WTC11 (cell line): ENCODE data around the gene RHBDD3. TPM values are rescaled to one million over a fixed set of nuclear protein-coding genes. Genes with fewer than 3 reads are reported as not detected.

Source experiments
- ATAC-seq: fragments of 200-7000 bp; cut with Tn5 transposase; 2 replicates; pipeline ENCODE4 v1.10.0; 2021; ENCODE audit warnings: mild to moderate bottlenecking, moderate library complexity
- CTCF ChIA-PET: fragments of 300-600 bp; sonication (Branson Sonifier 250); formaldehyde crosslinking; loops from one replicate; lab custom pipeline; 2021; ENCODE audit warnings: antibody characterized with exemption; lab: Charles Lee
- POLR2A ChIA-PET: fragments of 350-600 bp; sonication (Branson Sonifier 250); formaldehyde crosslinking; loops from one replicate; lab custom pipeline; 2021; ENCODE audit warnings: antibody characterized with exemption; lab: Charles Lee
- DNase-seq: peaks from one replicate; pipeline ENCODE4 v3.0.0; 2021; ENCODE audit warnings: low spot score
- H3K27ac Mint-ChIP-seq: 2 replicates; pipeline ENCODE4 v1.8.0; 2021; ENCODE audit warnings: mixed read lengths
- H3K27me3 Mint-ChIP-seq: 2 replicates; pipeline ENCODE4 v1.8.0; 2021; ENCODE audit warnings: low read depth, mild to moderate bottlenecking, moderate library complexity, mixed read lengths
- H3K36me3 Mint-ChIP-seq: 2 replicates; pipeline ENCODE4 v1.8.0; 2021; ENCODE audit warnings: mixed read lengths
- H3K4me1 Mint-ChIP-seq: 2 replicates; pipeline ENCODE4 v1.8.0; 2022; ENCODE audit warnings: mixed read lengths
- H3K4me3 Mint-ChIP-seq: 2 replicates; pipeline ENCODE4 v1.8.0; 2021; ENCODE audit warnings: mild to moderate bottlenecking, moderate library complexity, mixed read lengths
- H3K9me3 Mint-ChIP-seq: 2 replicates; pipeline ENCODE4 v1.8.0; 2021; ENCODE audit warnings: mixed read lengths
- CBFB ChIP-seq: sonication (generic); formaldehyde crosslinking; IDR thresholded peaks from 2 replicates; pipeline ENCODE4 v1.8.1; 2022; ENCODE audit warnings: mild to moderate bottlenecking, low read depth, missing genetic modification reagents
- CREM ChIP-seq: sonication (generic); formaldehyde crosslinking; IDR thresholded peaks from 2 replicates; pipeline ENCODE4 v1.8.1; 2022; ENCODE audit warnings: mild to moderate bottlenecking, missing genetic modification reagents, moderate library complexity
- ELF4 ChIP-seq: sonication (generic); formaldehyde crosslinking; IDR thresholded peaks from 2 replicates; pipeline ENCODE4 v1.8.1; 2022; ENCODE audit warnings: low read depth, mild to moderate bottlenecking, moderate library complexity, missing genetic modification reagents
- EMX1 ChIP-seq: fragments of 250-450 bp; sonication (Bioruptor Pico); IDR thresholded peaks from 2 replicates; pipeline ENCODE4 v1.8.0; 2021; ENCODE audit warnings: mild to moderate bottlenecking
- ESRRA ChIP-seq: sonication (generic); formaldehyde crosslinking; IDR thresholded peaks from 2 replicates; pipeline ENCODE4 v1.8.1; 2022; ENCODE audit warnings: mild to moderate bottlenecking, missing genetic modification reagents, borderline replicate concordance
- FOXK1 ChIP-seq: sonication (generic); formaldehyde crosslinking; IDR thresholded peaks from 2 replicates; pipeline ENCODE4 v1.8.0; 2022; ENCODE audit warnings: mild to moderate bottlenecking, moderate library complexity, missing genetic modification reagents
- FOXP1 ChIP-seq: sonication (generic); formaldehyde crosslinking; IDR thresholded peaks from 2 replicates; pipeline ENCODE4 v1.8.0; 2022; ENCODE audit warnings: missing genetic modification reagents, mild to moderate bottlenecking, moderate library complexity, borderline replicate concordance
- JUN ChIP-seq: sonication (generic); formaldehyde crosslinking; IDR thresholded peaks from 2 replicates; pipeline ENCODE4 v1.8.0; 2023; ENCODE audit warnings: mild to moderate bottlenecking, missing genetic modification reagents
- MXD4 ChIP-seq: fragments of 250-450 bp; sonication (Bioruptor Pico); IDR thresholded peaks from 2 replicates; pipeline ENCODE4 v1.8.0; 2021; ENCODE audit warnings: mild to moderate bottlenecking, moderate library complexity, borderline replicate concordance
- NR1H2 ChIP-seq: sonication (generic); formaldehyde crosslinking; IDR thresholded peaks from 2 replicates; pipeline ENCODE4 v1.9.0; 2021; ENCODE audit warnings: mild to moderate bottlenecking, moderate library complexity, missing genetic modification reagents
- RELA ChIP-seq: sonication (generic); formaldehyde crosslinking; IDR thresholded peaks from 2 replicates; pipeline ENCODE4 v1.8.1; 2022; ENCODE audit warnings: missing genetic modification reagents, mild to moderate bottlenecking, borderline replicate concordance
- SMAD3 ChIP-seq: sonication (generic); formaldehyde crosslinking; IDR thresholded peaks from 2 replicates; pipeline ENCODE4 v1.8.0; 2022; ENCODE audit warnings: missing genetic modification reagents, mild to moderate bottlenecking, borderline replicate concordance
- SP1 ChIP-seq: sonication (generic); formaldehyde crosslinking; conservative IDR thresholded peaks from 2 replicates; pipeline ENCODE4 v1.8.1; 2022; ENCODE audit warnings: missing genetic modification reagents
- TP53 ChIP-seq: sonication (generic); formaldehyde crosslinking; IDR thresholded peaks from 2 replicates; pipeline ENCODE4 v1.8.1; 2023; ENCODE audit warnings: mild to moderate bottlenecking, missing genetic modification reagents
- ZNF121 ChIP-seq: sonication (generic); formaldehyde crosslinking; IDR thresholded peaks from 2 replicates; pipeline ENCODE4 v1.8.0; 2023; ENCODE audit warnings: missing genetic modification reagents
- ZNF263 ChIP-seq: sonication (generic); formaldehyde crosslinking; IDR thresholded peaks from 2 replicates; pipeline ENCODE4 v1.8.1; 2022; ENCODE audit warnings: low read depth, mild to moderate bottlenecking, moderate library complexity, missing genetic modification reagents
- ZNF416 ChIP-seq: fragments of 250-450 bp; sonication (Bioruptor Pico); IDR thresholded peaks from 2 replicates; pipeline ENCODE4 v1.9.0; 2021; ENCODE audit warnings: mild to moderate bottlenecking, inconsistent platforms
- ZNF423 ChIP-seq: fragments of 250-450 bp; sonication (Bioruptor Pico); IDR thresholded peaks from 2 replicates; pipeline ENCODE4 v2.1.2; 2022; ENCODE audit warnings: mild to moderate bottlenecking, moderate library complexity
- total RNA-seq: library from RNA; stranded (reverse); gene quantifications from 3 replicates; pipeline ENCODE4 v1.2.3, GENCODE V29; 2021
- TF ChIP-seq, protein P1 (sequence below): sonication (generic); formaldehyde crosslinking; IDR thresholded peaks from 2 replicates; pipeline ENCODE4 v1.8.0; 2022; ENCODE audit warnings: mild to moderate bottlenecking, missing genetic modification reagents
- TF ChIP-seq, protein P2 (sequence below): fragments of 250-450 bp; sonication (Bioruptor Pico); IDR thresholded peaks from 2 replicates; pipeline ENCODE4 v1.9.0; 2021; ENCODE audit warnings: mild to moderate bottlenecking
- TF ChIP-seq, protein P3 (sequence below): fragments of 250-450 bp; sonication (Bioruptor Pico); conservative IDR thresholded peaks from 2 replicates; pipeline ENCODE4 v1.9.0; 2021; ENCODE audit warnings: mild to moderate bottlenecking
- TF ChIP-seq, protein P4 (sequence below): fragments of 250-450 bp; sonication (Bioruptor Pico); IDR thresholded peaks from 2 replicates; pipeline ENCODE4 v1.9.0; 2021; ENCODE audit warnings: moderate library complexity, mild to moderate bottlenecking, inconsistent platforms, borderline replicate concordance
- TF ChIP-seq, protein P5 (sequence below): fragments of 200-600 bp; IDR thresholded peaks from 2 replicates; pipeline ENCODE4 v1.8.0; 2022; ENCODE audit warnings: antibody characterized with exemption
- TF ChIP-seq, protein P6 (sequence below): sonication (generic); formaldehyde crosslinking; IDR thresholded peaks from 2 replicates; pipeline ENCODE4 v1.8.1; 2022; ENCODE audit warnings: mild to moderate bottlenecking, missing genetic modification reagents, moderate library complexity, borderline replicate concordance
- TF ChIP-seq, protein P7 (sequence below): sonication (generic); formaldehyde crosslinking; IDR thresholded peaks from 2 replicates; pipeline ENCODE4 v1.8.1; 2023; ENCODE audit warnings: mild to moderate bottlenecking, missing genetic modification reagents
- TF ChIP-seq, protein P8 (sequence below): fragments of 250-450 bp; sonication (Bioruptor Pico); IDR thresholded peaks from 2 replicates; pipeline ENCODE4 v1.8.0; 2021; ENCODE audit warnings: mild to moderate bottlenecking

RHBDD3 gene
- total RNA-seq, 1 experiment from 2014 or later = 77.9 TPM

DNA sequence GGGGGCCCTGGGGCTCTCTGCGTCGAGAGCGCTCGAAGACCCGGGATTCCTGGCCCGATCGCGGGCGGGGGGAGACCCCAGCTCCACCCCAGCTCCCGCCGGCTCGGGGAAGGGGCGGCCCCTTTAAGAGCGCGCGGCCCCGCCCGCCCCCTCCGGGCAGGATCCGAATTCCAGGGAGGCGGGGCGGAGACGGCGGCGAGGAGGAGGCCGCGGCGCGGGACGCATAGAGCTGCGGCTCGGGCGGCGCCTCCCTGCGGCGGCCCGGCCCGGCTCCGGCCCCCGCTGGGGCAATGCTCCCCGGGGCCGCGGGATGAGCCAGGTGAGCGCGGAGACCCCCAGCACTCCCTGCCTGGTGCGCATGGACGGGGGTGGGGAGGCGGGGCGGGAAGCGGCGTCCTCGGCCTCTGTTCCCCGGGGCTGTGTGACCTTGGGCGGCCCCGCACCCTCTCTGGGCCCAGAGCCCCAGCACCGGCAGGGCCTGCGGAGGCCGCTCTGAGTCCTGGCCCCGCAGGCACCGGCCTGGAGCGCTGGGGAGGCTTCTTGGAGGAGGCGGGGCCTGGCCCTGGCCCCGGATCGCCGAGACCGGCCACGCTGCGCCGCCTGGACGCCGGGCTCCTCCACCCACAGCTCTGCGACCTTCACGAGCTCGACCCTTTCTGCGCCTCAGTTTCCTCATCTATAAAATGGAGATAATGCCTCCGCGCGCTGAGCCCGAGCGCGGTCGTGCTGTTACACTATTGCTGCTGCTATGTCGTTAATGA lies 39.2 kb upstream of the RHBDD3 start (continued):
- TF ChIP-seq SP1 (CRISPR knock-in tag) = peak; percentile 55; the same call in 1 of the 2 replicates
- TF ChIP-seq ELF4 (CRISPR knock-in tag) = 0 out of 2 replicates have a peak, but pooled peaks have one; percentile 71
- no peak for TF ChIP-seq NR1H2 (CRISPR knock-in tag)
- TF ChIP-seq, protein P1, sequence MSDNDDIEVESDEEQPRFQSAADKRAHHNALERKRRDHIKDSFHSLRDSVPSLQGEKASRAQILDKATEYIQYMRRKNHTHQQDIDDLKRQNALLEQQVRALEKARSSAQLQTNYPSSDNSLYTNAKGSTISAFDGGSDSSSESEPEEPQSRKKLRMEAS (CRISPR knock-in tag) = no peak
- no peak for TF ChIP-seq ZNF121
- TF ChIP-seq, protein P2, sequence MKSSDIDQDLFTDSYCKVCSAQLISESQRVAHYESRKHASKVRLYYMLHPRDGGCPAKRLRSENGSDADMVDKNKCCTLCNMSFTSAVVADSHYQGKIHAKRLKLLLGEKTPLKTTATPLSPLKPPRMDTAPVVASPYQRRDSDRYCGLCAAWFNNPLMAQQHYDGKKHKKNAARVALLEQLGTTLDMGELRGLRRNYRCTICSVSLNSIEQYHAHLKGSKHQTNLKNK (CRISPR knock-in tag) = no peak
- TF ChIP-seq FOXP1 (CRISPR knock-in tag) = no peak
- TF ChIP-seq ZNF416 = no peak
- TF ChIP-seq ZNF423 (CRISPR knock-in tag) = peak; percentile 63; the same call in 1 of the 2 replicates
- TF ChIP-seq JUN (CRISPR knock-in tag) = no peak
- TF ChIP-seq TP53 (CRISPR knock-in tag) = no peak
- TF ChIP-seq, protein P3, sequence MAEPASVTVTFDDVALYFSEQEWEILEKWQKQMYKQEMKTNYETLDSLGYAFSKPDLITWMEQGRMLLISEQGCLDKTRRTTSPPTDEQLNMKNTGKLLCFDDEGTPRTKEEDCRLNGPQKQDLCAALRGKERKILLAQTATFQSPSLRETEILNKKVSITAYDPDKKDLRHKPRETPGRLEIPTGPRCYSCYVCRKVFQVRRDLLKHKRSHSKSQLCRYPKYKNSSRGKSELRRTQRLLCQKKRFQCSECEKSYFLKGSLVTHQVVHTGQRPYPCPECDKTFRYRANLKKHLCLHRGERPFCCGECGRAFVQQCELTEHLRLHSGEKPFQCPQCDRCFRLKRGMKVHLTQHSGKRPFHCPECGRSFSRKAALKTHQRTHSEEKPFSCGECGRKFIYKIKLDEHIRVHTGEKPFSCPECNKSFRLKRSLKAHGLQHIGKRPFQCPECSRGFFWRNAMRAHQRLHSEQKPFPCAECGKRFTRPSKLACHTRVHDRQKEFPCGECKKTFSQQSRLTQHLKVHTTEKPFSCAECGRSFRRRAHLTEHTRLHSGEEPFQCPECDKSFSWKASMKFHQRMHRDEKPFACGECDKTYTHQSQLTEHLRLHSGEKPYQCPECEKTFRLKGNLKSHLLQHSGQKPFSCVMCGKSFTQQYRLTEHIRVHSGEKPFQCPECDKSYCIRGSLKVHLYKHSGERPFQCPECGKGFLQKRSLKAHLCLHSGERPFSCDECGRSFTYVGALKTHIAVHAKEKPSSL (CRISPR knock-in tag) = no peak

DNA sequence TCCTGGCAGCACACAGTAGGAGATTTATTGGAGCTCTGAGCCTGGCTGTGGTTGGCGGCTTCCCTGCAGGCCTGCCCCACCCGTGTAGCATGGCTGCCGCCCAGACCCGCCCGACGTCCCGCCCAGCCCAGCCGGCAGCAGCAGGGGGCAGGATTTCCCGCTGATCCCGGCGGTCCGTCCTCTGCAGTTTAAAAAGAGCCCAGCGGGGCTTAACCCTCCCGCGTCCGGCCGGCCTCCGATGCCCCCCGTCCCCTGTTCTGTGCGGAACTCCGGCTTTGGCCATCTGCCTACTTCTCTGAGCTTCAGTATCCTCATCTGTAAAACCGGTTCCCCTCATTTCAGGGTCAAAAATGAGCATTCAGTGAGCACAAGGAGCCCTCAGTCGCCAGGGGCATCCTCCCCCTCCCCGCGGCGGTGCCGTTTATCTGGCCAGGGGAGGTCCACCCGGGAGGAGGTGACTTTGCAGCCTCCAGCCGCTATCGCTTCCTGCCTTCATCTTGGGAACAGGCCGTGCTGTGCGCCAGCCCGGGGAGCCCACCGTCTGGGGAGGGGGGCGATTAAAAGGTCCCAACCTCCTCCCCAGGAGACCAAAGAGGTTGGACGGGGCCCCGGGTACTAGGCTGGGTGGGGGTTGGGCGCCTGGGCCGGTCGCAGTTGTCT lies 38.5 kb upstream of the RHBDD3 start, which contains the start of gene GAS2L1:
TSS of gene GAS2L1 (plus strand) at position 476 of the 660 bp plus-strand sequence. CDS start 1,456 bp downstream, outside the sequence.
- no peaks in the 10 kb centered on the region for H3K9me3 Mint-ChIP-seq
- peak within 1 kb of the TSS; percentile 92; the same call in 1 of the 2 replicates for H3K27ac Mint-ChIP-seq
- H3K4me1 Mint-ChIP-seq = peaks cover 21% of the 10 kb centered on the region
- no peaks in the 10 kb centered on the region for H3K36me3 Mint-ChIP-seq
- H3K27me3 Mint-ChIP-seq = peaks cover 4% of the 10 kb centered on the region; the same call in 1 of the 2 replicates
- CTCF ChIA-PET = interaction anchor here (0.8 to 2.0 kb wide), 11 partner anchors 9 to 152 kb away, joined by 3 to 5 read pairs (median 4); partner anchors contain the start of genes EMID1 and RASL10A
- peak; percentile 76 for DNase-seq
- peak; percentile 8 for ATAC-seq
- peak within 1 kb of the TSS; percentile 84 for H3K4me3 Mint-ChIP-seq
- POLR2A ChIA-PET = interaction anchor here (1.9 to 2.0 kb wide), 2 partner anchors 11 to 38 kb away, joined by 5 to 6 read pairs; partner anchors contain the start of gene EWSR1
- TF ChIP-seq ESRRA (CRISPR knock-in tag) = no peak
- TF ChIP-seq RELA = no peak
- 0 out of 2 replicates have a peak, but pooled peaks have one; percentile 64 for TF ChIP-seq CREM
- TF ChIP-seq, protein P4, sequence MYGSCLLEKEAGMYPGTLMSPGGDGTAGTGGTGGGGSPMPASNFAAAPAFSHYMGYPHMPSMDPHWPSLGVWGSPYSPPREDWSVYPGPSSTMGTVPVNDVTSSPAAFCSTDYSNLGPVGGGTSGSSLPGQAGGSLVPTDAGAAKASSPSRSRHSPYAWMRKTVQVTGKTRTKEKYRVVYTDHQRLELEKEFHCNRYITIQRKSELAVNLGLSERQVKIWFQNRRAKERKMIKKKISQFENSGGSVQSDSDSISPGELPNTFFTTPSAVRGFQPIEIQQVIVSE (CRISPR knock-in tag) = no peak
- TF ChIP-seq FOXK1 (CRISPR knock-in tag) = no peak; the same call in 1 of the 2 replicates
- TF ChIP-seq, protein P5, sequence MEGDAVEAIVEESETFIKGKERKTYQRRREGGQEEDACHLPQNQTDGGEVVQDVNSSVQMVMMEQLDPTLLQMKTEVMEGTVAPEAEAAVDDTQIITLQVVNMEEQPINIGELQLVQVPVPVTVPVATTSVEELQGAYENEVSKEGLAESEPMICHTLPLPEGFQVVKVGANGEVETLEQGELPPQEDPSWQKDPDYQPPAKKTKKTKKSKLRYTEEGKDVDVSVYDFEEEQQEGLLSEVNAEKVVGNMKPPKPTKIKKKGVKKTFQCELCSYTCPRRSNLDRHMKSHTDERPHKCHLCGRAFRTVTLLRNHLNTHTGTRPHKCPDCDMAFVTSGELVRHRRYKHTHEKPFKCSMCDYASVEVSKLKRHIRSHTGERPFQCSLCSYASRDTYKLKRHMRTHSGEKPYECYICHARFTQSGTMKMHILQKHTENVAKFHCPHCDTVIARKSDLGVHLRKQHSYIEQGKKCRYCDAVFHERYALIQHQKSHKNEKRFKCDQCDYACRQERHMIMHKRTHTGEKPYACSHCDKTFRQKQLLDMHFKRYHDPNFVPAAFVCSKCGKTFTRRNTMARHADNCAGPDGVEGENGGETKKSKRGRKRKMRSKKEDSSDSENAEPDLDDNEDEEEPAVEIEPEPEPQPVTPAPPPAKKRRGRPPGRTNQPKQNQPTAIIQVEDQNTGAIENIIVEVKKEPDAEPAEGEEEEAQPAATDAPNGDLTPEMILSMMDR = no peak
- TF ChIP-seq CBFB (CRISPR knock-in tag) = no peak
- peak; percentile 98 for TF ChIP-seq ZNF423 (CRISPR knock-in tag)
- TF ChIP-seq, protein P6, sequence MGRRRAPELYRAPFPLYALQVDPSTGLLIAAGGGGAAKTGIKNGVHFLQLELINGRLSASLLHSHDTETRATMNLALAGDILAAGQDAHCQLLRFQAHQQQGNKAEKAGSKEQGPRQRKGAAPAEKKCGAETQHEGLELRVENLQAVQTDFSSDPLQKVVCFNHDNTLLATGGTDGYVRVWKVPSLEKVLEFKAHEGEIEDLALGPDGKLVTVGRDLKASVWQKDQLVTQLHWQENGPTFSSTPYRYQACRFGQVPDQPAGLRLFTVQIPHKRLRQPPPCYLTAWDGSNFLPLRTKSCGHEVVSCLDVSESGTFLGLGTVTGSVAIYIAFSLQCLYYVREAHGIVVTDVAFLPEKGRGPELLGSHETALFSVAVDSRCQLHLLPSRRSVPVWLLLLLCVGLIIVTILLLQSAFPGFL (CRISPR knock-in tag) = no peak
- no peak for TF ChIP-seq SMAD3 (CRISPR knock-in tag)
- no peak for TF ChIP-seq ZNF263
- TF ChIP-seq EMX1 (CRISPR knock-in tag) = no peak
- TF ChIP-seq MXD4 (CRISPR knock-in tag) = no peak
- TF ChIP-seq, protein P7, sequence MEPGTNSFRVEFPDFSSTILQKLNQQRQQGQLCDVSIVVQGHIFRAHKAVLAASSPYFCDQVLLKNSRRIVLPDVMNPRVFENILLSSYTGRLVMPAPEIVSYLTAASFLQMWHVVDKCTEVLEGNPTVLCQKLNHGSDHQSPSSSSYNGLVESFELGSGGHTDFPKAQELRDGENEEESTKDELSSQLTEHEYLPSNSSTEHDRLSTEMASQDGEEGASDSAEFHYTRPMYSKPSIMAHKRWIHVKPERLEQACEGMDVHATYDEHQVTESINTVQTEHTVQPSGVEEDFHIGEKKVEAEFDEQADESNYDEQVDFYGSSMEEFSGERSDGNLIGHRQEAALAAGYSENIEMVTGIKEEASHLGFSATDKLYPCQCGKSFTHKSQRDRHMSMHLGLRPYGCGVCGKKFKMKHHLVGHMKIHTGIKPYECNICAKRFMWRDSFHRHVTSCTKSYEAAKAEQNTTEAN (CRISPR knock-in tag) = 0 out of 2 replicates have a peak, but pooled peaks have one; percentile 45
- no peak for TF ChIP-seq ZNF416
- TF ChIP-seq, protein P8, sequence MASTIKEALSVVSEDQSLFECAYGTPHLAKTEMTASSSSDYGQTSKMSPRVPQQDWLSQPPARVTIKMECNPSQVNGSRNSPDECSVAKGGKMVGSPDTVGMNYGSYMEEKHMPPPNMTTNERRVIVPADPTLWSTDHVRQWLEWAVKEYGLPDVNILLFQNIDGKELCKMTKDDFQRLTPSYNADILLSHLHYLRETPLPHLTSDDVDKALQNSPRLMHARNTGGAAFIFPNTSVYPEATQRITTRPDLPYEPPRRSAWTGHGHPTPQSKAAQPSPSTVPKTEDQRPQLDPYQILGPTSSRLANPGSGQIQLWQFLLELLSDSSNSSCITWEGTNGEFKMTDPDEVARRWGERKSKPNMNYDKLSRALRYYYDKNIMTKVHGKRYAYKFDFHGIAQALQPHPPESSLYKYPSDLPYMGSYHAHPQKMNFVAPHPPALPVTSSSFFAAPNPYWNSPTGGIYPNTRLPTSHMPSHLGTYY (CRISPR knock-in tag) = no peak
